ENCODE measurements around the gene CRYGA. TPM values are rescaled to one million over a fixed set of nuclear protein-coding genes. Genes with fewer than 3 reads are reported as not detected.

Gene CRYGA
- total RNA-seq, result not detected in 2 replicates

GRCh38 chr2:208163489-208163888 is at the start of gene CRYGA:
Gene CRYGA, minus strand, starts transcription at chr2:208163589. Its CDS starts 33 bp downstream, at chr2:208163556.

GRCh38 chr2:208189810-208190503 is 26.6 kb upstream of the CRYGA start, which contains the start of gene C2orf80:
Gene C2orf80, minus strand, starts transcription at chr2:208190030. Its CDS starts 3,044 bp downstream, at chr2:208186986.

GRCh38 chr2:208146006-208146405 is 17.4 kb downstream of the CRYGA start, which contains the start of gene CRYGB:
Gene CRYGB, minus strand, starts transcription at chr2:208146158. Its CDS starts 38 bp downstream, at chr2:208146120.

GRCh38 chr2:208129744-208130711 is 33.4 kb downstream of the CRYGA start, which contains the start of gene CRYGC:
Gene CRYGC, minus strand, starts transcription at chr2:208129828. Its CDS starts 36 bp downstream, at chr2:208129792.

GRCh38 chr2:208124013-208124715 is 39.2 kb downstream of the CRYGA start, which contains the start of gene CRYGD:
Gene CRYGD, minus strand, starts transcription at chr2:208124524. Its CDS starts 51 bp downstream, at chr2:208124473.

Other genes starting within 250 kb of the CRYGA start
- 11.7 and 16.6 TPM in 2 replicates for gene PLEKHM3, start 138.1 kb downstream of the CRYGA start, total RNA-seq
- not detected in 2 replicates for gene CRYGD, start 39.1 kb downstream of the CRYGA start, total RNA-seq
- gene CRYGC, start 33.8 kb downstream of the CRYGA start, total RNA-seq, result not detected in 2 replicates
- not detected in 2 replicates for gene CRYGB, start 17.4 kb downstream of the CRYGA start, total RNA-seq
- gene C2orf80, start 26.4 kb upstream of the CRYGA start, total RNA-seq, result not detected in 2 replicates
- gene IDH1, start 91.5 kb upstream of the CRYGA start, total RNA-seq, result 232 and 330 TPM in 2 replicates
- gene PIKFYVE, start 102.7 kb upstream of the CRYGA start, total RNA-seq, result 38.1 and 44.8 TPM in 2 replicates
- gene PTH2R, start 243.2 kb upstream of the CRYGA start, total RNA-seq, result 0.25 TPM in 1 of 2 replicates, not detected in the other

All from uterine smooth muscle cell (primary cell).